DOHH2 (cell line): ENCODE measurements around the gene SLC22A4.

Source experiments
- H3F3A ChIP-seq: fragments of 200-600 bp; sonication (generic), shearing (Covaris generic); 2 replicates; pipeline ENCODE4 v1.6.0; 2016; ENCODE audit warnings: antibody characterized with exemption, mild to moderate bottlenecking; ENCODE audit not compliant: control insufficient read depth, insufficient read depth
- H3K27ac ChIP-seq: fragments of 200-600 bp; sonication (generic); 2 replicates; pipeline ENCODE4 v1.5.1; 2014; ENCODE audit warnings: low read depth, mild to moderate bottlenecking, low read length, moderate library complexity
- H3K27me3 ChIP-seq: fragments of 200-600 bp; sonication (generic); 2 replicates; pipeline ENCODE4 v1.6.1; 2014; ENCODE audit warnings: mild to moderate bottlenecking, low read length, mixed read lengths; ENCODE audit not compliant: control insufficient read depth
- H3K36me3 ChIP-seq: fragments of 200-600 bp; sonication (generic); 2 replicates; pipeline ENCODE4 v1.6.1; 2014; ENCODE audit warnings: mild to moderate bottlenecking, low read length, moderate library complexity, mixed read lengths; ENCODE audit not compliant: control insufficient read depth
- H3K4me1 ChIP-seq: fragments of 200-600 bp; sonication (generic); 2 replicates; pipeline ENCODE4 v1.6.1; 2014; ENCODE audit warnings: mild to moderate bottlenecking, low read length, mixed read lengths; ENCODE audit not compliant: control insufficient read depth
- H3K4me2 ChIP-seq: fragments of 200-600 bp; sonication (generic); 2 replicates; pipeline ENCODE4 v1.6.0; 2014; ENCODE audit warnings: mild to moderate bottlenecking, low read length, moderate library complexity
- H3K4me3 ChIP-seq: fragments of 200-600 bp; sonication (generic); 2 replicates; pipeline ENCODE4 v1.5.1; 2014; ENCODE audit warnings: mild to moderate bottlenecking, low read length, mixed read lengths
- H3K79me2 ChIP-seq: fragments of 200-600 bp; sonication (generic); 2 replicates; pipeline ENCODE4 v1.6.1; 2014; ENCODE audit warnings: mild to moderate bottlenecking, low read length, mixed read lengths; ENCODE audit not compliant: control insufficient read depth
- H3K9me2 ChIP-seq: fragments of 200-600 bp; sonication (generic); replicated peaks from 2 replicates; pipeline ENCODE4 v1.6.1; 2014; ENCODE audit warnings: mild to moderate bottlenecking, low read length, mixed read lengths; ENCODE audit not compliant: control insufficient read depth
- H3K9me3 ChIP-seq: fragments of 200-600 bp; sonication (generic); 2 replicates; pipeline ENCODE4 v1.6.1; 2014; ENCODE audit warnings: antibody characterized with exemption, low read length, mixed read lengths; ENCODE audit not compliant: control insufficient read depth, insufficient read depth
- H4K20me1 ChIP-seq: fragments of 200-600 bp; sonication (generic); 2 replicates; pipeline ENCODE4 v1.6.0; 2014; ENCODE audit warnings: low read depth, mild to moderate bottlenecking, antibody characterized with exemption, low read length, moderate library complexity; ENCODE audit not compliant: control insufficient read depth, insufficient read depth
- EZH2phosphoT487 ChIP-seq: fragments of 200-600 bp; sonication (generic); IDR thresholded peaks from 2 replicates; pipeline ENCODE4 v1.6.1; 2017; ENCODE audit warnings: borderline replicate concordance, mild to moderate bottlenecking, antibody characterized with exemption, low read length, moderate library complexity, mixed read lengths
- TF ChIP-seq, protein P1 (sequence below): fragments of 200-600 bp; sonication (generic); IDR thresholded peaks from one replicate; pipeline ENCODE4 v1.5.1; 2014; ENCODE audit warnings: antibody characterized with exemption, mild to moderate bottlenecking, low read depth, low read length; ENCODE audit not compliant: poor library complexity, severe bottlenecking

Gene SLC22A4

DNA sequence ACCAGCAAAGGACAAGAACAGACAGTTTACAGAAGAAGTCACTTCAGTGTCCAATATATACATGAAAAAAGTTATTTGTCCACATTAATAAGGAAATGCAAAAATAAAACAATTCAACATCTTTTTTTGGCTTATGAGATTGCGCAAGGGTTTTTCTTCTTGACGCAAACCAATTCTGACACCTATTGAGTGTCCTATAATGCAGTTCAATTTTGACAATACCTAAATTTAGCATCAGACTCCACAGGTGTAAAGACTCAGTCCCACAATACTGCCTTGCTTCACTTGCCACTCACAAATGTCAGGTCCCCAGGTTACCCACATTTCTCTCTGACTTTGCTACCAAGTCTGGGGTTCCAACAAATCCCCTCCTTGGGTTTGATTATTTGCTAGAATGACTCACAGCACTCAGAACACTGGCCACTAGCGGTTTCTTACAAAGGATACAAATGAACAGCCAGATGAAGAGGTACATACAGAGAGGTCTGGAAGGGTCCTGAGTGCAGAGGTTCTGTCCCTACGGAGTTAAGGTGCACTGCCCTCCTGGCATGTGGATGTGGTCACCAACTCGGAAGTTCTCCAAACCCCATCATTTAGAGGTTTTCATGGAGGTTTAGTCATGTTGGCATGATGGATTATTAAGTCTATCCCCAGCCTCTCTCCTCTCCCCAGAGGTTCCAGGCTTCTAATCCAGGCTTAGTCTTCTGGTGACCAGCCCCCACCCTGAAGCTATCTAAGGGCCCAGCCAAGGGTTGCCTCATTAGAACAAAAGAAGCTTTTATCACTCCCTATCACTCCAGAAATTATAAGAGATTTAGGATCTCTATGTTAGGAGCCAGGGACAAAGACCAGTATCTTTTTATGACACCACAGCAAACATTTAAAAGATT is 48.3 kb downstream of the SLC22A4 start:
- Histone ChIP-seq H3K4me3 (no peak overlapping the region), H3K9me3 (no peaks in the 10 kb centered on the region), H4K20me1 (no peaks in the 10 kb centered on the region), H3K4me2 (no peak overlapping the region), H3K9me2 (no peaks in the 10 kb centered on the region), H3K27ac (no peak overlapping the region), H3K79me2 (no peaks in the 10 kb centered on the region), H3K36me3 (no peaks in the 10 kb centered on the region), H3F3A (no peaks in the 10 kb centered on the region), H3K27me3 (no peaks in the 10 kb centered on the region), H3K4me1 (no peaks in the 10 kb centered on the region)
- TF ChIP-seq EZH2phosphoT487: no peak
- TF ChIP-seq, protein P1, sequence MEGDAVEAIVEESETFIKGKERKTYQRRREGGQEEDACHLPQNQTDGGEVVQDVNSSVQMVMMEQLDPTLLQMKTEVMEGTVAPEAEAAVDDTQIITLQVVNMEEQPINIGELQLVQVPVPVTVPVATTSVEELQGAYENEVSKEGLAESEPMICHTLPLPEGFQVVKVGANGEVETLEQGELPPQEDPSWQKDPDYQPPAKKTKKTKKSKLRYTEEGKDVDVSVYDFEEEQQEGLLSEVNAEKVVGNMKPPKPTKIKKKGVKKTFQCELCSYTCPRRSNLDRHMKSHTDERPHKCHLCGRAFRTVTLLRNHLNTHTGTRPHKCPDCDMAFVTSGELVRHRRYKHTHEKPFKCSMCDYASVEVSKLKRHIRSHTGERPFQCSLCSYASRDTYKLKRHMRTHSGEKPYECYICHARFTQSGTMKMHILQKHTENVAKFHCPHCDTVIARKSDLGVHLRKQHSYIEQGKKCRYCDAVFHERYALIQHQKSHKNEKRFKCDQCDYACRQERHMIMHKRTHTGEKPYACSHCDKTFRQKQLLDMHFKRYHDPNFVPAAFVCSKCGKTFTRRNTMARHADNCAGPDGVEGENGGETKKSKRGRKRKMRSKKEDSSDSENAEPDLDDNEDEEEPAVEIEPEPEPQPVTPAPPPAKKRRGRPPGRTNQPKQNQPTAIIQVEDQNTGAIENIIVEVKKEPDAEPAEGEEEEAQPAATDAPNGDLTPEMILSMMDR: no peak

DNA sequence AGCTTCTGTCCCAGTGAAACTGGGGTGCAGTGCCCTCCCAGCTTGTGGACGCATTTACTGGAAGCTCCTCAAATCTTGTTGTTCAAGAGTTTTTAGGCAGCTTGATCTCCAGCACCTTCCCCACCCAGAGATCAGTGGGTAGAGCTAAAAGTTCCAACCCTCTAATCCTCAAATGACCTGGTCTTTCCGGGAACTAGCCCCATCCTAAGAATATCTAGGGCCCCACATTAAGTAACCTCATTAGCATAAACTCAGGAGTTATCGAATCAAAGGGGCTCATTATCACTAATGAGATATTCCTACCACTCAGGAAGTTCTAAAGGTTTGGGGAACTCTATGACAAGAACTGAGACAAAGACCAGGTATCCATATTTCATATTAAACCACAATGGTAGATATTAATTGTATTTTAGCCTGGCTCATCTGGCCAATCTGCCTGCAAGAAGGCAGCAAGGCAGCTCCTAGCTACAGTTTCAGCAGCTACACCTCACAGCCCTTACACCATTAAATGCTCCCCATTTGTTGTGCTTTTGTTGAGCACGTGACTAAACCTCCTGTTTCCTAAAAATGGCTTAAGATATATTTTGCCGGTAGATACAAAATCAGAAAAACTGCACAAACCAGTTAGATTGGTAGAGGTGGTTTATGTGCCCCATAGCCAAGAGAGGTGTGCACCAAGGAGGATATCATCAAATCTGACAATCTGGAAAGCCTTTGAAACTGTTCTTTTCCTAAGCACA is 50.8 kb downstream of the SLC22A4 start:
- Histone ChIP-seq H3K9me2 (no peaks in the 10 kb centered on the region), H3K4me3 (no peak overlapping the region), H3K4me2 (no peak overlapping the region), H3K36me3 (no peaks in the 10 kb centered on the region), H3F3A (no peaks in the 10 kb centered on the region), H3K27me3 (no peaks in the 10 kb centered on the region), H4K20me1 (no peaks in the 10 kb centered on the region), H3K4me1 (no peaks in the 10 kb centered on the region), H3K27ac (no peak overlapping the region), H3K9me3 (no peaks in the 10 kb centered on the region), H3K79me2 (no peaks in the 10 kb centered on the region)
- TF ChIP-seq EZH2phosphoT487: no peak
- TF ChIP-seq, protein P1: no peak

DNA sequence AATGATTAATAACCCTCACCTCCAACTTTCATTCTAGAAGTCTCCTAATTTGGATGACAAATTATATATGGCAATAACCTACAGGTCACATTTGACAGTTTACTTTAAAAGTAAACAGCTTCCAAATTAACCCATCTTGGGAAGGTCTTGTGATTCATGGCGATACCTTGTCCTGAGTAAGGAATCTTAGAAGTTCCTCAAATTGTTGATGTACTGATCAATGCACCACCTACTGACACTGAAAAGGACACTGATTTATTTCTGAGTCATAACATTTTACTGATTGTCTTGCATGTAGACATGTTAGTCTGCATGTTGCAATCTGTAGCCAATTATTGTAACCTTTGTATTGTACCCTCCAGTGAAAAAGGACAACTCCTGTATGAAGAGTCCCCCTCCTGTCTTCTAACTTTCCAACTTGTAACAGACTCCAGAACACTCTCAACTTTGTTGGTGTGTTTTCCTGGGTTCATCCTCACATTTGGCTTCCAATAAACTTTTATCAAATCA is 59.3 kb downstream of the SLC22A4 start:
- H4K20me1 ChIP-seq: no peaks in the 10 kb centered on the region
- TF ChIP-seq, protein P1: no peak
- TF ChIP-seq EZH2phosphoT487: no peak
- H3K4me1 ChIP-seq: peaks cover 12% of the 10 kb centered on the region
- H3K4me3 ChIP-seq: no peak overlapping the region
- H3K27me3 ChIP-seq: no peaks in the 10 kb centered on the region
- H3K9me2 ChIP-seq: no peaks in the 10 kb centered on the region
- no peaks in the 10 kb centered on the region for H3K9me3 ChIP-seq
- no peak overlapping the region for H3K4me2 ChIP-seq
- H3F3A ChIP-seq: no peaks in the 10 kb centered on the region
- no peaks in the 10 kb centered on the region for H3K36me3 ChIP-seq
- no peak overlapping the region for H3K27ac ChIP-seq
- no peaks in the 10 kb centered on the region for H3K79me2 ChIP-seq
